HFF-Myc (cell line): ENCODE data around the gene PAX2.

Experiments
- DNase-seq: peaks from one replicate; pipeline ENCODE4 v3.0.0-alpha.2; 2011; ENCODE audit warnings: low read depth; ENCODE audit errors: extremely low read depth
- H3K4me3 ChIP-seq: replicated peaks from 2 replicates; pipeline ENCODE4 v1.5.1; 2011; ENCODE audit warnings: low read depth, mild to moderate bottlenecking, control low read depth, low read length
- CTCF ChIP-seq: IDR thresholded peaks from 2 replicates; pipeline ENCODE4 v1.5.1; 2012; ENCODE audit warnings: mild to moderate bottlenecking, low read depth, low read length, control low read depth; ENCODE audit errors: missing control alignments

PAX2 gene

GRCh38 chr10:100749059-100749308 lies 3.6 kb downstream of the PAX2 start:
- H3K4me3 ChIP-seq, result no peak overlapping the region

GRCh38 chr10:100749309-100750217 lies 4.2 kb downstream of the PAX2 start:
- H3K4me3 ChIP-seq, result no peak overlapping the region
- no peak for DNase-seq
- TF ChIP-seq CTCF, result no peak

More at GRCh38 chr10:100749059-100749308, 3.6 kb downstream of the PAX2 start:
- no peak for TF ChIP-seq CTCF
- no peak for DNase-seq

DNA sequence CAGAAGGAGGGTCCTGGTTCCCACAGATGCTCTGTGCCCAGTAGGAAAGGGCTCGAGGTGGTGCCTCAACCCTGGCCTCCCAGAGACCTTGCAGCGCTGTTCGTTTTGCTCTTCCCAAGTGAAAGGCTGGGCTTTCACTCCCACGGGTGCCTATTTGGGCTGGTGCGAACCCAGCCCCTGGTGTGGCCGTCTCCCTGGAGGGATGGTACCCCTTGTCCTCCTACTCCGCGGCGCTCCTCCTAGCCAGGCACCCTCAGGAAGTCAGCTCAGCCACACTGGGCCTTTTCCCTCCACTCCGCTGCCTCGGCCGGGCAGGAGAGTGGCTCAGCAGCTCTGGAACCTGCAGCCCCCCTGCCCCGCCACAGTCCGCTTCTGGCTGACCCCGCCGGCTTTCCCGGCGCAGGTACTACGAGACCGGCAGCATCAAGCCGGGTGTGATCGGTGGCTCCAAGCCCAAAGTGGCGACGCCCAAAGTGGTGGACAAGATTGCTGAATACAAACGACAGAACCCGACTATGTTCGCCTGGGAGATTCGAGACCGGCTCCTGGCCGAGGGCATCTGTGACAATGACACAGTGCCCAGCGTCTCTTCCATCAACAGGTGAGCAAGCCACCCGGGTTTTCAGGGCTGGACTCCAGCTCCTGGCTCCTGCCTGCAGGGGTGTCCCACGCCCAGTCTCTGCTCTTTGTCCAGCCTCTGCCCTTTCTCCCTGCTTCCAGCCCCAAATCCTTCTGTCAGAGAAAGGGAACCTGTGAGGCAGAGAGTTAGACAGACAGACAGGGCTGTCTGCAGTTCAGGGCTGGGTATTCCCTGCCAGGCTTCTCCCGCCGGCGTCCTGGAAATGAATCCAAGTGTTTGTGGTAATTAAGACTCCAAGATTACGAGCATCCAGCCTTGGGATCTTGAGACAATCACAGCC lies 5.2 kb downstream of the PAX2 start:
- TF ChIP-seq CTCF, result no peak
- no peak for DNase-seq
- no peak overlapping the region for H3K4me3 ChIP-seq

GRCh38 chr10:100751211-100751933 lies 6.0 kb downstream of the PAX2 start:
- TF ChIP-seq CTCF, result no peak
- H3K4me3 ChIP-seq, result no peak overlapping the region
- no peak for DNase-seq

GRCh38 chr10:100755821-100756220 lies 10.4 kb downstream of the PAX2 start:
- no peak overlapping the region for H3K4me3 ChIP-seq
- no peak for DNase-seq
- TF ChIP-seq CTCF, result no peak

DNA sequence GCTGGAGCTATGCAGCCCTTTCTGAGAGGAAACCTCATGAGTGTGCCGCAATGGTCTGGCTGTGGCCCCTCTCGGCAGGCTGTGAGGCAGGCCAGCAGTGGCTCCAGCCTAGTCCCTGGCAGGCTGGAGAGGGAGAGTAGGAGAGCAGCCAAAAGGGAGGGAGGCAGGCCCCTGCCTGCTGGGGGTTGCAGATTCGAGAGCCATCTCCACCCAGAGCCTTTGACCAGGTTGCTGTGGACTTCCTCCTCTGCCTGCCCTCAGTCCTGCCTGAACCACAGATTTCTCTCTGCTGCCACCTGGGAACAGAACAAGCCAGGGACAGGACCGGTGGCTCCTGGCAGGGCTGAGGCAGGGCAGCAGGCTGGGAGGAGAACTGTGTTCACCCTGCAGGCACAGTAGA lies 13.9 kb downstream of the PAX2 start:
- DNase-seq, result no peak
- TF ChIP-seq CTCF, result no peak
- H3K4me3 ChIP-seq, result no peak overlapping the region
